Measurements from ENCODE around the gene CFAP410.
A peak's percentile ranks its signal among the peaks of the same experiment; 100 is the strongest.

Gene CFAP410

GRCh38 chr21:44338971-44339910 lies at the start of gene CFAP410:
CFAP410 (minus strand) TSS chr21:44339390; CDS start chr21:44339194, 196 bp downstream.
- peaks cover 18% of the 10 kb centered on the region for H3K4me1 Mint-ChIP-seq (ENCODE audit: low read depth)
- H3K4me3 Mint-ChIP-seq = peak within 1 kb of the TSS; percentile 92
- H3K36me3 Mint-ChIP-seq = no peaks in the 10 kb centered on the region
- H3K27ac Mint-ChIP-seq = peak within 1 kb of the TSS; percentile 95
- H3K9me3 Mint-ChIP-seq (ENCODE audit: low read depth) = no peaks in the 10 kb centered on the region
- no peaks in the 10 kb centered on the region for H3K27me3 Mint-ChIP-seq

- peaks cover 30% of the 10 kb centered on the region for H3K36me3 Mint-ChIP-seq
- H3K27me3 Mint-ChIP-seq = no peaks in the 10 kb centered on the region
- H3K9me3 Mint-ChIP-seq (ENCODE audit: low read depth) = peaks cover 24% of the 10 kb centered on the region
- H3K4me3 Mint-ChIP-seq = no peak overlapping the region
- H3K4me1 Mint-ChIP-seq (ENCODE audit: low read depth) = no peaks in the 10 kb centered on the region
- H3K27ac Mint-ChIP-seq = no peak overlapping the region
Measured at GRCh38 chr21:44384968-44385367, 45.8 kb upstream of the CFAP410 start.

- peaks cover 30% of the 10 kb centered on the region for H3K36me3 Mint-ChIP-seq
- no peaks in the 10 kb centered on the region for H3K4me1 Mint-ChIP-seq (ENCODE audit: low read depth)
- H3K27me3 Mint-ChIP-seq = no peaks in the 10 kb centered on the region
- H3K9me3 Mint-ChIP-seq (ENCODE audit: low read depth) = peaks cover 24% of the 10 kb centered on the region
- no peak overlapping the region for H3K27ac Mint-ChIP-seq
- no peak overlapping the region for H3K4me3 Mint-ChIP-seq
Measured at GRCh38 chr21:44383216-44383615, 44.0 kb upstream of the CFAP410 start.

- peaks cover 30% of the 10 kb centered on the region for H3K36me3 Mint-ChIP-seq
- no peak overlapping the region for H3K27ac Mint-ChIP-seq
- H3K4me3 Mint-ChIP-seq = no peak overlapping the region
- no peaks in the 10 kb centered on the region for H3K4me1 Mint-ChIP-seq (ENCODE audit: low read depth)
- H3K27me3 Mint-ChIP-seq = no peaks in the 10 kb centered on the region
- H3K9me3 Mint-ChIP-seq (ENCODE audit: low read depth) = peaks cover 24% of the 10 kb centered on the region
Measured at GRCh38 chr21:44382536-44382935, 43.3 kb upstream of the CFAP410 start.

DNA sequence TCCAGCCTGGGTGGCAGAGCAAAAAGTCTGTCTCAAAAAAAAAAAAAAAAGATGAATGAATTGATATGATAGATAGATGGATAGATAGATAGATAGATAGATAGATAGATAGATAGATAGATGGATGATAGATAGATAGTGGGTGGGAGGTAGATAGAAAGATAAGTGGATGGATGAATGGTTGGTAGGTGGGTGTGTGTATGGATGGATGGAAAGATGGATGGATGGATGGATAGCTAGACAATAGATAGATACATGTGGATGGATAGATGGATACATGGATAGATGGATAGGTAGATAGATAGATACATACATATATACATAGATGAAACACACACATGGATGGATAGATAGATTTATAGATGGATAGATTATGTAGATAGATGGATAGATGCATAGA lies 42.7 kb upstream of the CFAP410 start:
- Mint-ChIP-seq H3K36me3 (peaks cover 30% of the 10 kb centered on the region), H3K4me1 (ENCODE audit: low read depth) (no peaks in the 10 kb centered on the region), H3K27me3 (no peaks in the 10 kb centered on the region), H3K9me3 (ENCODE audit: low read depth) (peaks cover 24% of the 10 kb centered on the region), H3K4me3 (no peak overlapping the region), H3K27ac (no peak overlapping the region)

GRCh38 chr21:44380876-44381275 lies 41.7 kb upstream of the CFAP410 start:
- peaks cover 28% of the 10 kb centered on the region for H3K36me3 Mint-ChIP-seq
- H3K9me3 Mint-ChIP-seq (ENCODE audit: low read depth) = peaks cover 24% of the 10 kb centered on the region
- no peak overlapping the region for H3K27ac Mint-ChIP-seq
- peaks cover 4% of the 10 kb centered on the region for H3K4me1 Mint-ChIP-seq (ENCODE audit: low read depth)
- H3K4me3 Mint-ChIP-seq = no peak overlapping the region
- no peaks in the 10 kb centered on the region for H3K27me3 Mint-ChIP-seq

DNA sequence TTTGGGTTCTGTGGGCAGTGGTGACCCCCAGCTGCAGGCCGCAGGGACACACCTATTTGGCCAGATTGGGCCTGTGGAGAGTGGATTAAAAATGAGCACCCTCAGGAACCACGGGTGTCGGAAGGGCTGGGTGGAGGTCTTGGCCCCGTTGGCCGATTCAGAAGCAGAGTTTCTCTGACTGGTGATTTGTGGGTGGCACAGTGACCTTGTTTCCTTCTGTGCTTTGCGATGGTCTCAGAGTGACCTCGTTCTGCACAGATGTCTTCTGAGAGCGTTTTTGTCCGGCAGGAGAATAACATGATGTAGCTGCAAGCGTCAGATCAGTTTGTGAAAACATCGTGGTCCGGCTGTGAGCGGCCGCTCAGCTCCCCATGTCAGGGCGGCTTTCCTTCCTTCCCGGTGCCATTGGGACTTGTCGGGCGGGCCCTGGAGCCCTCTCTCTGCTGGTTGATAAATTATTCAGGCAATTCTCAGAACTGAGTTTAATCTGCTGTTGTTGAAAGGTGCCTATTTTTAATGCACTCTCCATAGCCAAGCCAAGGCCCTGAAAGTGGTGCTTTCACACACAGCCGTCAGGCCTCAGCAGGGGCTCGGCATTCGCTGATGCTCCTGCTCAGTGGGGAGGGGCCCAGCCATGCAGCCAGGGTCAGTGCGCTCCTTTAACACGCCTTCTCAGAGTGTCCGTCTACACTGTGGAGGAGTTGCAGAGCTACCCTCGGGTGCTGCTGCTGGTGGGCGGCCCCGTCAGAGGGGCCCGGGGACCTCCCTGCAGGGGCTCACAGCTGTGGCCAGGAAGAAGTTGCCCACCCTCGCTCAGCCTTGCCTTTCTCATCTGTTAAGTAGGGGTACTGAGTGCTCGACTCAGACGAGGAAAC lies 41.0 kb upstream of the CFAP410 start:
- Mint-ChIP-seq H3K27ac (no peak overlapping the region), H3K9me3 (ENCODE audit: low read depth) (peaks cover 19% of the 10 kb centered on the region), H3K36me3 (peaks cover 21% of the 10 kb centered on the region), H3K4me1 (ENCODE audit: low read depth) (peaks cover 10% of the 10 kb centered on the region), H3K4me3 (no peak overlapping the region), H3K27me3 (no peaks in the 10 kb centered on the region)

GRCh38 chr21:44379515-44379848 lies 40.3 kb upstream of the CFAP410 start:
- no peak overlapping the region for H3K27ac Mint-ChIP-seq

GRCh38 chr21:44378646-44379514 lies 39.7 kb upstream of the CFAP410 start:
- Mint-ChIP-seq H3K36me3 (peaks cover 14% of the 10 kb centered on the region), H3K27me3 (no peaks in the 10 kb centered on the region), H3K9me3 (ENCODE audit: low read depth) (peaks cover 6% of the 10 kb centered on the region), H3K4me1 (ENCODE audit: low read depth) (peaks cover 20% of the 10 kb centered on the region), H3K4me3 (no peak overlapping the region), H3K27ac (no peak overlapping the region)

More at GRCh38 chr21:44379515-44379848, 40.3 kb upstream of the CFAP410 start:
- Mint-ChIP-seq H3K36me3 (peaks cover 16% of the 10 kb centered on the region), H3K27me3 (no peaks in the 10 kb centered on the region), H3K4me3 (no peak overlapping the region), H3K9me3 (ENCODE audit: low read depth) (peaks cover 12% of the 10 kb centered on the region), H3K4me1 (ENCODE audit: low read depth) (peaks cover 16% of the 10 kb centered on the region)

GRCh38 chr21:44377922-44378645 lies 38.9 kb upstream of the CFAP410 start:
- H3K27me3 Mint-ChIP-seq = no peaks in the 10 kb centered on the region
- H3K27ac Mint-ChIP-seq = no peak overlapping the region
- peaks cover 24% of the 10 kb centered on the region for H3K4me1 Mint-ChIP-seq (ENCODE audit: low read depth)
- H3K4me3 Mint-ChIP-seq = no peak overlapping the region
- no peaks in the 10 kb centered on the region for H3K9me3 Mint-ChIP-seq (ENCODE audit: low read depth)
- peaks cover 7% of the 10 kb centered on the region for H3K36me3 Mint-ChIP-seq

DNA sequence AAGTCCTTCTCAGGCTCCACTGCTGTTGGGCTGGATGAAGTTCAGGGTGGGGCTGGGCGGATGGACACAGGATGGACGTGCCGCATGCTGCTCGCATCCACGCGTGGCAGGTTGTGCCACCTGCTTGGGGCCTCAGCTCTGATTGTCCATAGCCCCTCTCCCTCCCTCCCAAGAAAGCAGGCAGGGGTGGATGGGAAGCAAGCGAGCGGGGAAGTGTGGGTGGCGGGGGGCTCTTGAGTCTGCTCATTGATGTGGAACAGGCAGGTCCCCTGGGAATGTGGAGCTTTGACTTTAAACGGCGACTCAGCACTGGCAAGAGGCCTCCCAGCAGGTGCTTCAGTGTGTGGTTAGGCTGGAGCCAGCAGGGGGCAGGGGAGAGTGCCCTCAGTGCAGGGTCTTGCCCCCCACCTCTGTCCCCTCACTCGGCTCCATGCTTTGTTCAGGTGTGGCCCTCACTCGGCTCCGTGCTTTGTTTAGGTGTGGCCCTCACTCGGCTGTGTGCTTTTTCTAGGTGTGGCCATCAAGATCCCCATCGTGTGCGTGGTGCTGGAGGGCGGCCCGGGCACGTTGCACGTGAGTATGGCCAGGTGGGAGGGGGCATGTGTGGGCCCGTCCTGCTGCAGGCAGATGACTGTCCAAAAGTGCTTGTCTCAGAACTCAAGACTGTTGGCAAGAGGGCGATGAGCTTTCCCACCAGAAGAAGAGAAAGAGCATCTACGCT lies 38.2 kb upstream of the CFAP410 start:
- H3K4me1 Mint-ChIP-seq (ENCODE audit: low read depth) = peaks cover 24% of the 10 kb centered on the region
- no peak overlapping the region for H3K27ac Mint-ChIP-seq
- no peaks in the 10 kb centered on the region for H3K9me3 Mint-ChIP-seq (ENCODE audit: low read depth)
- H3K27me3 Mint-ChIP-seq = no peaks in the 10 kb centered on the region
- H3K36me3 Mint-ChIP-seq = peaks cover 7% of the 10 kb centered on the region
- no peak overlapping the region for H3K4me3 Mint-ChIP-seq

- no peaks in the 10 kb centered on the region for H3K9me3 Mint-ChIP-seq (ENCODE audit: low read depth)
- H3K4me1 Mint-ChIP-seq (ENCODE audit: low read depth) = peaks cover 24% of the 10 kb centered on the region
- peaks cover 2% of the 10 kb centered on the region for H3K36me3 Mint-ChIP-seq
- H3K27me3 Mint-ChIP-seq = no peaks in the 10 kb centered on the region
- no peak overlapping the region for H3K4me3 Mint-ChIP-seq
- H3K27ac Mint-ChIP-seq = no peak overlapping the region
Measured at GRCh38 chr21:44376606-44377005, 37.4 kb upstream of the CFAP410 start.

DNA sequence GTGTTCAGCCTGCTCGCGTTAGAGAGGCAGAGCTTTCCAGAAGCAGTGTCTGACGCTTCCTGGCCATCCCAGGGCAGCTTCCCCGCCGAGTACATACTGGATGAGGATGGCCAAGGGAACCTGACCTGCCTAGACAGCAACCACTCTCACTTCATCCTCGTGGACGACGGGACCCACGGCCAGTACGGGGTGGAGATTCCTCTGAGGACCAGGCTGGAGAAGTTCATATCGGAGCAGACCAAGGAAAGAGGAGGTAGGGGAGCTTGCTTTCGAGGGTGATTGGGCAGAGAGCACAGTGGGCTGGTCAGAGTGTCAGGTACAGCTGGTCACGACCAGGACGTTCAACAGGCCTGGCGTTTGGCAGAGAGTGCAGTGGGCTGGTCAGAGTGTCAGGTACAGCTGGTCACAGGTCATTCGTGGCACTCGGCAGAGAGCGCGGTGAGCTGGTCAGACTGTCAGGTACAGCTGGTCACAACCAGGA lies 36.6 kb upstream of the CFAP410 start:
- Mint-ChIP-seq H3K4me3 (no peak overlapping the region), H3K4me1 (ENCODE audit: low read depth) (peaks cover 24% of the 10 kb centered on the region), H3K9me3 (ENCODE audit: low read depth) (no peaks in the 10 kb centered on the region), H3K36me3 (peaks cover 4% of the 10 kb centered on the region), H3K27ac (no peak overlapping the region), H3K27me3 (no peaks in the 10 kb centered on the region)

Data from activated naive CD8-positive, alpha-beta T cell (primary cell).